ENCODE results near the gene HSPBP1.
"Not testable (repeated sequence)": the region's sequence is repeated elsewhere in the genome, so short reads cannot be mapped to it uniquely, and the experiment has no call there.

Gene HSPBP1, protein sequence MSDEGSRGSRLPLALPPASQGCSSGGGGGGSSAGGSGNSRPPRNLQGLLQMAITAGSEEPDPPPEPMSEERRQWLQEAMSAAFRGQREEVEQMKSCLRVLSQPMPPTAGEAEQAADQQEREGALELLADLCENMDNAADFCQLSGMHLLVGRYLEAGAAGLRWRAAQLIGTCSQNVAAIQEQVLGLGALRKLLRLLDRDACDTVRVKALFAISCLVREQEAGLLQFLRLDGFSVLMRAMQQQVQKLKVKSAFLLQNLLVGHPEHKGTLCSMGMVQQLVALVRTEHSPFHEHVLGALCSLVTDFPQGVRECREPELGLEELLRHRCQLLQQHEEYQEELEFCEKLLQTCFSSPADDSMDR

DNA sequence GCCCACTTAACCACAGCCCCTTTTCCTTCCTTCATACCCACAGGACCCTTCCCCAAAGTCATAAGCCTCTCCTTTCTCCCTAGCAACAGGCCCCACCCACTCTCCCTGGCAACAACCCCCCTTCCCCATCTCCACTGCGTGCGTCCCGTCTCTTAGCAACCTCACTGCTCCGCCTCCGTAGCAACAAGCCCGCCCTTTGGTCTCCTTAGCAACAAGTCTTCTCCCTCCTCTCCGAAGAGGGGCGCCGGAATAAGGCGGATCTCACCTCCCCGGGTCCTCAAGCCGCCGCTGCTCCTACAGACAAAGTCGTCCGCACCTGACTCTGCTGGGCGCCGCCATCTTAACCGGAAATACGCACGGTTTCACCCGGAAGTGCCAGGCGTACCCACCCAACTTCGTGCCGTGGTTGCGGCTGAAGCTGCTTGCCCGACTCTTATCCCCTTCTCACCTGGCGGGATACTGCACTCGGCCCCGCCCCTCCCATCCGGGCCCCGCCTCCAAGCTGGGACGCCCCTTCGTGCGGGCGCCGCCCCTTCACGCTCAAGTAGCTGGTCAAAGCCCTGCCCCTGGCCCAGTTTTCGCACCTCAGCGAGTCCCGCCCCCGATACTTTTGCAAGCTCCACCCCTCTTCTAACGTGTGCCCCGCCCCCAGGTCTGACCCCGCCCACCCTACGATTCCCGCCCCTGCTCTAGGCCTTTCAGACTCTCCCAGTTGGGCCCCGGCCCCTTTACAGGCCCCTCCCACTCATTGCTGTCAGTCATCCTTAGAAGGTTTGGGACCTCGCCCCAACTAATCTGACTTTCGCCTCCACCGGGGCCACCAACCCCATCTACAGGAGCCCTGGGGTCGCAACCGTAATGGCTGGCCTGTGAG, at the start of gene HSPBP1:
Gene HSPBP1 (minus strand): TSS at position 341 of the 874 bp plus-strand sequence. CDS start 502 bp downstream, outside the sequence.
- Histone ChIP-seq H3K9ac (ENCODE audit: low read length in 5 of 5) (peak within 1 kb of the TSS in 4 of 5 donors; percentile 62 to 86 (median 76)), H3K4me3 (ENCODE audit: low read depth in 1 of 5, low read length in 5 of 5) (peak within 1 kb of the TSS; percentile 80 to 98 (median 93)), H3K9me3 (ENCODE audit: control insufficient read depth in 5 of 5, low read length in 5 of 5) (no peaks in the 10 kb centered on the region), H3K27ac (ENCODE audit: low read depth, low read length) (peak within 1 kb of the TSS; percentile 37), H3K36me3 (ENCODE audit: control insufficient read depth in 5 of 5, insufficient read depth in 5 of 5, low read length in 5 of 5) (peaks cover 0 to 24% (median 15%) of the 10 kb centered on the region in 5 donors), H3K4me1 (ENCODE audit: control insufficient read depth in 5 of 5, insufficient read depth in 5 of 5, low read length in 5 of 5) (peaks cover 0 to 23% (median 14%) of the 10 kb centered on the region in 5 donors), H3K27me3 (ENCODE audit: control insufficient read depth in 5 of 5, insufficient read depth in 4 of 5, low read length in 5 of 5) (peaks cover 8 to 15% (median 9%) of the 10 kb centered on the region in 5 donors)

DNA sequence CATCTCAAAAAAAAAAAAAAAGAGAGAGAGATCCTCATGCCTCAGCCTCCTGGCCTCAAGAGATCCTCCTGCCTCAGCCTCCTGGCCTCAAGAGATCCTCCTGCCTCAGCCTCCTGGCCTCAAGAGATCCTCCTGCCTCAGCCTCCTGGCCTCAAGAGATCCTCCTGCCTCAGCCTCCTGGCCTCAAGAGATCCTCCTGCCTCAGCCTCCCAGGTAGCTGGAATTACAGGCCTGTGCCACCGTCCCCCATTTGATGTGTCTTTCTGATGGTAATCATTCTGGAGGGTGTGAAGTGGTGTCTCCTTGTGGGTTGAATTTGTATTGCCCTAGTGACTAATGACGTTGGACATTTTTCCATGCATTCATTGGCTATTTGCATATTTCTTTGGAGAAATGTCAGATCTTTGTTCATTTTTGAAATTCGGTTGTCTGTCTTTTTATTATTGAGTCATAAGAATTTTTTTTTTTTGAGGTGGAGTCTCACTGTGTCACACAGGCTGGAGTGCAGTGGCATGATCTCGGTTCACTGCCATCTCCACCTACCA, 48.9 kb upstream of the HSPBP1 start:
- H3K4me3 ChIP-seq (ENCODE audit: low read depth in 1 of 5, low read length in 5 of 5); H3K9ac ChIP-seq (ENCODE audit: low read length in 5 of 5); H3K36me3 ChIP-seq (ENCODE audit: control insufficient read depth in 5 of 5, insufficient read depth in 5 of 5, low read length in 5 of 5); H3K27me3 ChIP-seq (ENCODE audit: control insufficient read depth in 5 of 5, insufficient read depth in 4 of 5, low read length in 5 of 5); H3K27ac ChIP-seq (ENCODE audit: low read depth, low read length); H3K9me3 ChIP-seq (ENCODE audit: control insufficient read depth in 5 of 5, low read length in 5 of 5): not testable (repeated sequence)
- peaks cover 3 to 16% (median 14%) of the 10 kb centered on the region in 5 donors for H3K4me1 ChIP-seq (ENCODE audit: control insufficient read depth in 5 of 5, insufficient read depth in 5 of 5, low read length in 5 of 5)

DNA sequence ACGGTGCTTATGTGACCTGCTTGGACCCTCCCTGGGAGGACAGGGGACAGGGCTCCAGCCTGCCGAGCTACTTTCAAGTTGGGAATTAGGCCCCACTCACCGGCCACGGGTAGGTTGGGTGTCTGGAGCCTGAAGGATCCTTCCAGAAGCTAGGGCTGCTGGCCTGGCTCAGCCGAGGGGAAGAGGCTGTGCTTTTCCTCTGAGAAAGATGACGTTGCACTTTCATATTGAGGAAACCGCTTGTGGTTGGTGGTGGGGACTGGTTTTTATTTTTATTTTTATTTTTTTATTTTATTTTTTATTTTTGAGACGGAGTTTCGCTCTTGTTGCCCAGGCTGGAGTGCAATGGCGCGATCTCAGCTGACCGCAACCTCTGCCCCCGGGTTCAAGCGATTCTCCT, 45.3 kb upstream of the HSPBP1 start, which contains the start of gene TMEM150B:
Gene TMEM150B (minus strand): TSS at position 170 of the 400 bp plus-strand sequence. CDS start 4,305 bp downstream, outside the sequence.
- H3K27ac ChIP-seq (ENCODE audit: low read depth, low read length): peak within 1 kb of the TSS; percentile 78
- H3K36me3 ChIP-seq (ENCODE audit: control insufficient read depth in 5 of 5, insufficient read depth in 5 of 5, low read length in 5 of 5): no peaks in the 10 kb centered on the region
- peaks cover 3 to 41% (median 25%) of the 10 kb centered on the region in 5 donors for H3K4me1 ChIP-seq (ENCODE audit: control insufficient read depth in 5 of 5, insufficient read depth in 5 of 5, low read length in 5 of 5)
- no peaks in the 10 kb centered on the region for H3K27me3 ChIP-seq (ENCODE audit: control insufficient read depth in 5 of 5, insufficient read depth in 4 of 5, low read length in 5 of 5)
- H3K9ac ChIP-seq (ENCODE audit: low read length in 5 of 5): peak within 1 kb of the TSS in 3 of 5 donors; percentile 2 to 59 (median 37)
- H3K9me3 ChIP-seq (ENCODE audit: control insufficient read depth in 5 of 5, low read length in 5 of 5): no peaks in the 10 kb centered on the region
- H3K4me3 ChIP-seq (ENCODE audit: low read depth in 1 of 5, low read length in 5 of 5): peak within 1 kb of the TSS; percentile 6 to 57 (median 36)

DNA sequence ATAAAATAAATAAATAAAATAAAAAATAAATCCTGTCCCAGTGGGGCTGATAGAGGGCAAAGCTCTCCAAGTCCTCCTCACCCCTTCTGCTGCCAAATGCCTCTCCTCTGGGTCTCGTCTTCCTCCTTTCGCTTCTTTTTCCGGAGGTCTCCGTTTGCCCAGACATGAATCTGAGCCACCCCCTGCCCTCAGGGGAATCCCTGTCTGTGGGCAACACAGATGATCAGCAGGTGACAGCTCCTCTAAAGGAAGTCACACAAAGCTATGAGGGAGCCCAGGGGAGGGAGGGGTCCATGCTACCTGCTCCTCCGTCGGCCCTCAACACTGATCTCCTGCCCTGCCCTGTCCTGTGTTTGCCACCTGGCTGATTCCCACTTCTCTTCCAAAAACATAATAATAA, 44.8 kb upstream of the HSPBP1 start:
- H3K9me3 ChIP-seq (ENCODE audit: control insufficient read depth in 5 of 5, low read length in 5 of 5): no peaks in the 10 kb centered on the region
- no peaks in the 10 kb centered on the region for H3K36me3 ChIP-seq (ENCODE audit: control insufficient read depth in 5 of 5, insufficient read depth in 5 of 5, low read length in 5 of 5)
- peaks cover 3 to 44% (median 29%) of the 10 kb centered on the region in 5 donors for H3K4me1 ChIP-seq (ENCODE audit: control insufficient read depth in 5 of 5, insufficient read depth in 5 of 5, low read length in 5 of 5)
- H3K9ac ChIP-seq (ENCODE audit: low read length in 5 of 5): peak overlapping the region in 2 of 5 donors; percentile 37 to 59
- H3K27me3 ChIP-seq (ENCODE audit: control insufficient read depth in 5 of 5, insufficient read depth in 4 of 5, low read length in 5 of 5): no peaks in the 10 kb centered on the region
- H3K27ac ChIP-seq (ENCODE audit: low read depth, low read length): peak overlapping the region; percentile 78
- H3K4me3 ChIP-seq (ENCODE audit: low read depth in 1 of 5, low read length in 5 of 5): peak overlapping the region; percentile 6 to 57 (median 36)

DNA sequence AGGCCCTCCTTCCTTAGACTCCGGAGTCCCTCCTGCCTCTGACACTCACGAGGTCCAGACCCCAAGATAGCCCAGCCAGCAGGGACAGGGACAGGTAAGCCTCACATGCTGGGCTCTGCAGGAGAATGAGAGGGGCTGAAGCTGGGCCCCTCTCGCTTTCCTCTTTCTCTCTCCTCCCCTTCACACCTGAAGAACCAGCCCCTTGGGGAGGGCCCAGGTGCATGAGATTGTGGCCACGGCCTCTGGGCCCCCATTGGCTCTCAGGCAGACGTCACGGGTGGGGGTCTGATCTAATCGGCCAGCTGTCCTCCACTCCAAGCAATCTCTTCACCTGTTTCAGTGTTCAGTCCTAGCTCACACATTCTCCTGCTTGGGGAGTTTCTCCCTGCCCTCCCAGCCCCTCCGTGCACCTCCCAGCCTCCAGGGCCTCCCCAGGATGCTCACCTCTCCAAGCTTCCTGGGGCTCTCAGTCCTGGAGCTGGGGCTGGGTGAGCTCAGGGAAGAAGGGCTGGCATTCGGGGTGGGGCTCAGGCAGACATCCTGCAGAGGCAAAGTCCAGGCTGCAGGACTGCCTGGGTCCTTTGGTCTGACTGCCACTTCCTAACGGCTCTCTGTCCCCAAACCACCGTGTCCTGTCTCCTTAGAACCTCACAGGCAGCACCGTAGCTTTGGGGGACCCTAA, 42.4 kb upstream of the HSPBP1 start:
- H3K9ac ChIP-seq (ENCODE audit: low read length in 5 of 5): peak overlapping the region in 1 of 5 donors; percentile 28

DNA sequence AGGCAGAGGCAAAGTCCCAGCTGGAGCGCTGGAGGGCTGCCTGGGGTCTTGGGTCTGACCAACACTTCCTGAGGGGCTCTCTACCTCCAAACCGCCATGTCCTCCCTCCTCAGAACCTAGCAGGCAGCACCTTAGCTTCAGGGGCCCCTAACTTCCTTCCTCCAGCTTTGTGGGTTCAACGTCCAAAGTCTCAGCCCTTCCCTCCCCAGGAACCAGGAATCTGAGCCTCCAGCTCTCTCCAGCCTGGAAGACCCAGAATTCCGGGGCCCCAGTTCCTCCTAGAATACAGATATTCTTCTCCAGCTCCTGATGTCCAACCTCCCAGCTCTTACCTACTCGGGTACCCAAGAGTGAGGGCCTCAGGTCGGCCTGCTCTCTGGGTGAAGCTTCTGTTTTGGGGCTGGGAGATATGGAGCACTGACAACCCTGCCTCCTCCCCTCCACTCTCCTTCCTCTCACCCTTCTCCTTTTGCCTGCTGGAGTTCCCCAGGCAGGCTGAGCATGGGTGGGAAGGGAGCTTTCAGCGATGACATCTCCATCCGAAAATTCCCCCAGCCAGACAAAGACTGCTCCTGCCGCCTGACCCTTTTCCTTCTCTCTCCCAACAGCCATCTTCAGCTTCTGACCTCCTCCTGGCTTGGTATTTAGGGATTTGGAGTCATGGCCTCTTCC, 41.7 kb upstream of the HSPBP1 start:
- peak overlapping the region in 2 of 5 donors; percentile 0 to 28 for H3K9ac ChIP-seq (ENCODE audit: low read length in 5 of 5)
- H3K4me3 ChIP-seq (ENCODE audit: low read depth in 1 of 5, low read length in 5 of 5): no peak overlapping the region
- H3K36me3 ChIP-seq (ENCODE audit: control insufficient read depth in 5 of 5, insufficient read depth in 5 of 5, low read length in 5 of 5): peaks cover 0 to 4% (median 0%) of the 10 kb centered on the region in 5 donors
- no peak overlapping the region for H3K27ac ChIP-seq (ENCODE audit: low read depth, low read length)
- no peaks in the 10 kb centered on the region for H3K27me3 ChIP-seq (ENCODE audit: control insufficient read depth in 5 of 5, insufficient read depth in 4 of 5, low read length in 5 of 5)
- peaks cover 2 to 42% (median 26%) of the 10 kb centered on the region in 5 donors for H3K4me1 ChIP-seq (ENCODE audit: control insufficient read depth in 5 of 5, insufficient read depth in 5 of 5, low read length in 5 of 5)
- no peaks in the 10 kb centered on the region for H3K9me3 ChIP-seq (ENCODE audit: control insufficient read depth in 5 of 5, low read length in 5 of 5)

More for the DNA sequence above, 42.4 kb upstream of the HSPBP1 start:
- H3K27ac ChIP-seq (ENCODE audit: low read depth, low read length): no peak overlapping the region
- H3K27me3 ChIP-seq (ENCODE audit: control insufficient read depth in 5 of 5, insufficient read depth in 4 of 5, low read length in 5 of 5): no peaks in the 10 kb centered on the region
- H3K4me1 ChIP-seq (ENCODE audit: control insufficient read depth in 5 of 5, insufficient read depth in 5 of 5, low read length in 5 of 5): peaks cover 3 to 44% (median 29%) of the 10 kb centered on the region in 5 donors
- no peak overlapping the region for H3K4me3 ChIP-seq (ENCODE audit: low read depth in 1 of 5, low read length in 5 of 5)
- H3K36me3 ChIP-seq (ENCODE audit: control insufficient read depth in 5 of 5, insufficient read depth in 5 of 5, low read length in 5 of 5): no peaks in the 10 kb centered on the region
- H3K9me3 ChIP-seq (ENCODE audit: control insufficient read depth in 5 of 5, low read length in 5 of 5): no peaks in the 10 kb centered on the region

DNA sequence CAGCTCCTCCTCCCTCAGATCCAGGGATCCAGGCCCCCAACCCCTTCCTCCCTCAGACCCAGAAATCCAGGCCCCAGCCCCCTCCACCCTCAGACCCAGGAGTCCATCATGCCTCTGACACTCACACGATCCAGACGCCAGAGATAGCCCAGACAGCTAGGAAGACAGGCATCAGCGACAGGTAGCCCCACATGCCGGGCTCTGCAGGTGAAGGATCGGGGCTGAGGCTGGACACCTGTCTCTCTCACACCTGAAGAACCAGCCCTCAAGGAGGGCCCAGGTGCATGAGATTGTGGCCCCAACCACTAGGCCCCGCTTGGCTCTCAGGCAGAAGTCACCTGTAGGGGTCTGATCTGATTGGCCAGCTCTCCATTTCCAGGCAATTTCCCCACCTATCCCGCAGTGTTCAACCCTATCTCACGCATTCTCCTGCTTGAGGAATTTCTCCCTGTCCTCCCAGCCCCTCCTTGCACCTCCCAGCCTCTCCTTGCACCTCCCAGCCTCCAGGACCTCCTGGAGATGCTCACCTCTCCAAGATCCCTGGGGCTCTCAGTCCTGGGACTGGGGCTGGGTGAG, 41.0 kb upstream of the HSPBP1 start:
- Histone ChIP-seq H3K4me1 (ENCODE audit: control insufficient read depth in 5 of 5, insufficient read depth in 5 of 5, low read length in 5 of 5) (peaks cover 0 to 39% (median 21%) of the 10 kb centered on the region in 5 donors), H3K9ac (ENCODE audit: low read length in 5 of 5) (no peak overlapping the region), H3K27ac (ENCODE audit: low read depth, low read length) (no peak overlapping the region)

DNA sequence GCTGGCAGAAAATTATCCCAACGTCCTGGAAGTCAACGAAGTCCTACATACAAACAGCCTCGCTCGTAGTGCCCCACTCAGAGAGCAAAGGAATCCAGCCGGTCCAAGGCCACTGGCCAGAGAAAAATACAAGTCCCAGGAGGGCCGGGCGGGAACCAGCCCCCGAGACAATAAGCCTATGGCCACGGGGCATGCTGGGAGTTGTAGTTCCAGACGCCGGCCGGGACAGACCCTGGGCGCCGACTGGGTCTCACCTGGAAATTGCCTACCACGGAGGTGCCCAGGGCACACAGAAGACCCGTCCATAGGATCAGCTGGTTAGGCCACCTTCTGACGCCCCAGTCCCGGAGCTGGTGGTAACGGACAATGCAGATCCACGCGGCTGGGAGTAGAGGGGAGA, 39.9 kb upstream of the HSPBP1 start:
- Histone ChIP-seq H3K9ac (ENCODE audit: low read length in 5 of 5) (peak overlapping the region in 2 of 5 donors; percentile 53 to 68), H3K9me3 (ENCODE audit: control insufficient read depth in 5 of 5, low read length in 5 of 5) (peaks cover 0 to 4% (median 0%) of the 10 kb centered on the region in 5 donors), H3K27ac (ENCODE audit: low read depth, low read length) (no peak overlapping the region), H3K36me3 (ENCODE audit: control insufficient read depth in 5 of 5, insufficient read depth in 5 of 5, low read length in 5 of 5) (peaks cover 0 to 12% (median 0%) of the 10 kb centered on the region in 5 donors), H3K27me3 (ENCODE audit: control insufficient read depth in 5 of 5, insufficient read depth in 4 of 5, low read length in 5 of 5) (no peaks in the 10 kb centered on the region), H3K4me3 (ENCODE audit: low read depth in 1 of 5, low read length in 5 of 5) (peak overlapping the region in 4 of 5 donors; percentile 12 to 68 (median 30)), H3K4me1 (ENCODE audit: control insufficient read depth in 5 of 5, insufficient read depth in 5 of 5, low read length in 5 of 5) (peaks cover 0 to 35% (median 18%) of the 10 kb centered on the region in 5 donors)

More for the DNA sequence above, 41.0 kb upstream of the HSPBP1 start:
- H3K36me3 ChIP-seq (ENCODE audit: control insufficient read depth in 5 of 5, insufficient read depth in 5 of 5, low read length in 5 of 5): peaks cover 0 to 11% (median 0%) of the 10 kb centered on the region in 5 donors
- no peaks in the 10 kb centered on the region for H3K27me3 ChIP-seq (ENCODE audit: control insufficient read depth in 5 of 5, insufficient read depth in 4 of 5, low read length in 5 of 5)
- H3K4me3 ChIP-seq (ENCODE audit: low read depth in 1 of 5, low read length in 5 of 5): no peak overlapping the region
- peaks cover 0 to 3% (median 0%) of the 10 kb centered on the region in 5 donors for H3K9me3 ChIP-seq (ENCODE audit: control insufficient read depth in 5 of 5, low read length in 5 of 5)
